Neural cell (in vitro differentiated cells): ENCODE data around the gene RIMKLA. TPM values are rescaled to one million over a fixed set of nuclear protein-coding genes. Genes with fewer than 3 reads are reported as not detected.

ENCODE experiments used
- H2AFZ ChIP-seq: fragments of 200-600, 300-800 bp; sonication (generic), shearing (Covaris generic); 2 replicates; pipeline ENCODE4 v1.6.0; 2014; ENCODE audit warnings: low read depth, mild to moderate bottlenecking, antibody characterized with exemption, low read length, moderate library complexity
- H3F3A ChIP-seq: fragments of 200-600 bp; shearing (Covaris generic); 2 replicates; pipeline ENCODE4 v1.6.1; 2016; ENCODE audit warnings: mild to moderate bottlenecking, moderate library complexity, mixed read lengths, antibody characterized with exemption, low read length; ENCODE audit not compliant: insufficient read depth, poor library complexity, severe bottlenecking
- H3K27ac ChIP-seq: fragments of 200-600, 300-800 bp; sonication (generic), shearing (Covaris generic); 2 replicates; pipeline ENCODE4 v1.5.1; 2014; ENCODE audit warnings: mild to moderate bottlenecking, low read length, moderate library complexity
- H3K27me3 ChIP-seq: fragments of 300-800, 200-600 bp; sonication (generic), shearing (Covaris generic); 2 replicates; pipeline ENCODE4 v1.6.0; 2014; ENCODE audit warnings: mild to moderate bottlenecking, low read depth, low read length, moderate library complexity; ENCODE audit not compliant: insufficient read depth
- H3K36me3 ChIP-seq: fragments of 300-800, 200-600 bp; sonication (generic), shearing (Covaris generic); 2 replicates; pipeline ENCODE4 v1.5.1; 2014; ENCODE audit warnings: mild to moderate bottlenecking, antibody characterized with exemption, low read length, moderate library complexity; ENCODE audit not compliant: insufficient read depth
- H3K4me2 ChIP-seq: fragments of 300-800, 200-600 bp; sonication (generic), shearing (Covaris generic); 2 replicates; pipeline ENCODE4 v1.6.0; 2014; ENCODE audit warnings: mild to moderate bottlenecking, low read length
- H3K4me3 ChIP-seq: fragments of 300-800, 200-600 bp; sonication (generic), shearing (Covaris generic); 2 replicates; pipeline ENCODE4 v1.5.1; 2014; ENCODE audit warnings: mild to moderate bottlenecking, low read length, moderate library complexity
- H3K79me2 ChIP-seq: fragments of 200-600 bp; shearing (Covaris generic); replicated peaks from 2 replicates; pipeline ENCODE4 v1.6.0; 2014; ENCODE audit warnings: mild to moderate bottlenecking, low read length, moderate library complexity; ENCODE audit not compliant: insufficient read depth
- H3K9ac ChIP-seq: fragments of 300-800, 200-600 bp; sonication (generic), shearing (Covaris generic); 2 replicates; pipeline ENCODE4 v1.6.1; 2016; ENCODE audit warnings: mild to moderate bottlenecking, low read length, mixed read lengths
- H3K9me2 ChIP-seq: fragments of 200-600 bp; shearing (Covaris generic); 2 replicates; pipeline ENCODE4 v1.6.1; 2016; ENCODE audit warnings: mild to moderate bottlenecking, low read length, mixed read lengths; ENCODE audit not compliant: insufficient read depth
- H3K9me3 ChIP-seq: fragments of 200-600, 300-800 bp; sonication (generic), shearing (Covaris generic); 2 replicates; pipeline ENCODE4 v1.6.1; 2016; ENCODE audit warnings: mild to moderate bottlenecking, mixed run types, low read length, moderate library complexity, mixed read lengths
- H4K20me1 ChIP-seq: fragments of 200-600 bp; shearing (Covaris generic); 2 replicates; pipeline ENCODE4 v1.6.1; 2016; ENCODE audit warnings: mild to moderate bottlenecking, mixed run types; ENCODE audit not compliant: insufficient read depth
- CTCF ChIP-seq: fragments of 450-650 bp; IDR thresholded peaks from 2 replicates; pipeline ENCODE4 v1.5.1; 2014; ENCODE audit warnings: antibody characterized with exemption, mild to moderate bottlenecking, moderate library complexity; ENCODE audit not compliant: poor library complexity, severe bottlenecking
- EP300 ChIP-seq: fragments of 450-650 bp; conservative IDR thresholded peaks from 2 replicates; pipeline ENCODE4 v1.6.1; 2014; ENCODE audit warnings: antibody characterized with exemption, mild to moderate bottlenecking, moderate library complexity; ENCODE audit not compliant: poor library complexity, severe bottlenecking
- EZH2 ChIP-seq: fragments of 200-600, 300-800 bp; shearing (Covaris generic), sonication (generic); IDR thresholded peaks from 2 replicates; pipeline ENCODE4 v1.6.1; 2014; ENCODE audit warnings: antibody characterized with exemption, low read length, borderline replicate concordance, mild to moderate bottlenecking; ENCODE audit not compliant: insufficient read depth, poor library complexity, severe bottlenecking
- MXI1 ChIP-seq: fragments of 450-650 bp; conservative IDR thresholded peaks from 2 replicates; pipeline ENCODE4 v1.6.1; 2014; ENCODE audit warnings: antibody characterized with exemption, mild to moderate bottlenecking; ENCODE audit not compliant: poor library complexity, severe bottlenecking
- POLR2AphosphoS5 ChIP-seq: IDR thresholded peaks from 2 replicates; pipeline ENCODE4 v1.6.1; 2012
- RAD21 ChIP-seq: fragments of 450-650 bp; conservative IDR thresholded peaks from 2 replicates; pipeline ENCODE4 v1.6.1; 2014; ENCODE audit warnings: antibody characterized with exemption, mild to moderate bottlenecking, moderate library complexity
- SMC3 ChIP-seq: fragments of 450-650 bp; conservative IDR thresholded peaks from 2 replicates; pipeline ENCODE4 v1.6.1; 2014; ENCODE audit warnings: antibody characterized with exemption, mild to moderate bottlenecking, moderate library complexity; ENCODE audit not compliant: poor library complexity
- TAF1 ChIP-seq: IDR thresholded peaks from 2 replicates; pipeline ENCODE4 v1.6.1; 2012; ENCODE audit warnings: low read depth
- polyA plus RNA-seq: library from polyadenylated mRNA; depleted of rRNA; stranded (reverse); fragments of >200 nt; gene quantifications from 2 replicates; pipeline ENCODE4 v1.2.3, GENCODE V29; 2014
- TF ChIP-seq, protein P1 (sequence below): IDR thresholded peaks from 2 replicates; pipeline ENCODE4 v1.6.1; 2012; ENCODE audit warnings: borderline replicate concordance

The RIMKLA gene
- polyA plus RNA-seq, 1 donor from 2014 or later, result 35.4 TPM

DNA sequence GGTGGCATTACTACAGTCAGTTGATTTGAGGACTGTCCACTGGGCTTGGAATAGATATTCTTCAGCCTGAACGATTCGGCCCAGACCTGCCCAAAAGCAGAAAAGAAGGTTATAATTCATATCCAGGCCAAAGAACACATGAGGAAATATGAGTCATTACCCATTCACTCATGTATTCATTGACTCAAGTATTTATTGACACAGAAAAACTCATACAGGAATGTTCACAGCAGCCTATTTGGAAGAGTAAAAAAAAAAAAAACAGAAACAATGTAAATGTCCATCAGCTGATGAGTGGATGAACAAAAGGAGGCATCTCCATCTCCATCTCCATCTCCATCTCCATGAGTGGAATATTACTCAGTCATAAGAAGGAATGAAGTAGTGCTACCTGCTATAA lies 59.3 kb downstream of the RIMKLA start:
- Histone ChIP-seq H3K79me2 (no peaks in the 10 kb centered on the region), H3K27ac (no peak overlapping the region), H3K9me2 (no peaks in the 10 kb centered on the region), H3K4me2 (no peak overlapping the region), H4K20me1 (no peaks in the 10 kb centered on the region), H3K9me3 (no peaks in the 10 kb centered on the region), H3K36me3 (no peaks in the 10 kb centered on the region), H3K4me3 (no peak overlapping the region), H2AFZ (no peak overlapping the region), H3F3A (no peaks in the 10 kb centered on the region), H3K27me3 (no peaks in the 10 kb centered on the region), H3K9ac (no peak overlapping the region)
- TF ChIP-seq CTCF (no peak), RAD21 (no peak), TAF1 (no peak), POLR2AphosphoS5 (no peak)
- TF ChIP-seq, protein P1, sequence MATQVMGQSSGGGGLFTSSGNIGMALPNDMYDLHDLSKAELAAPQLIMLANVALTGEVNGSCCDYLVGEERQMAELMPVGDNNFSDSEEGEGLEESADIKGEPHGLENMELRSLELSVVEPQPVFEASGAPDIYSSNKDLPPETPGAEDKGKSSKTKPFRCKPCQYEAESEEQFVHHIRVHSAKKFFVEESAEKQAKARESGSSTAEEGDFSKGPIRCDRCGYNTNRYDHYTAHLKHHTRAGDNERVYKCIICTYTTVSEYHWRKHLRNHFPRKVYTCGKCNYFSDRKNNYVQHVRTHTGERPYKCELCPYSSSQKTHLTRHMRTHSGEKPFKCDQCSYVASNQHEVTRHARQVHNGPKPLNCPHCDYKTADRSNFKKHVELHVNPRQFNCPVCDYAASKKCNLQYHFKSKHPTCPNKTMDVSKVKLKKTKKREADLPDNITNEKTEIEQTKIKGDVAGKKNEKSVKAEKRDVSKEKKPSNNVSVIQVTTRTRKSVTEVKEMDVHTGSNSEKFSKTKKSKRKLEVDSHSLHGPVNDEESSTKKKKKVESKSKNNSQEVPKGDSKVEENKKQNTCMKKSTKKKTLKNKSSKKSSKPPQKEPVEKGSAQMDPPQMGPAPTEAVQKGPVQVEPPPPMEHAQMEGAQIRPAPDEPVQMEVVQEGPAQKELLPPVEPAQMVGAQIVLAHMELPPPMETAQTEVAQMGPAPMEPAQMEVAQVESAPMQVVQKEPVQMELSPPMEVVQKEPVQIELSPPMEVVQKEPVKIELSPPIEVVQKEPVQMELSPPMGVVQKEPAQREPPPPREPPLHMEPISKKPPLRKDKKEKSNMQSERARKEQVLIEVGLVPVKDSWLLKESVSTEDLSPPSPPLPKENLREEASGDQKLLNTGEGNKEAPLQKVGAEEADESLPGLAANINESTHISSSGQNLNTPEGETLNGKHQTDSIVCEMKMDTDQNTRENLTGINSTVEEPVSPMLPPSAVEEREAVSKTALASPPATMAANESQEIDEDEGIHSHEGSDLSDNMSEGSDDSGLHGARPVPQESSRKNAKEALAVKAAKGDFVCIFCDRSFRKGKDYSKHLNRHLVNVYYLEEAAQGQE, result no peak

DNA sequence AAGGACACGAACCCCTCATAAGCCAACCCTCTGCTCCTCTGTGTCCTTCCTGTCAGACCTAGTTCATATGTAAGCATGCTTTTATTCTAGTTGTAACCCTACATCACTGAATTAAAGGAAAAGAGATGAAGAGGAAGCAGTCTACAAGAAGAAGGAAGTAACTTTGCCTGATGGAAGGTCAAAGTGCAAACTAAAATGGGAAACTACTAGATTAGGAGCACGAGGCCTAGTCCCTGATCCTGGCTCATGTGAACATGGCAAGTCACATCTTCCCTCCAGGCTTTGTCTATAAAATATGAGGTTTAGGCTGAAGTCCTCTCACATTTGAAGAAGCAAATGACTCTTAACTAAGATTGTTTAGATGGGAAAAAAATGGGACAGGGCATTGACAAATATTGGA lies 62.1 kb downstream of the RIMKLA start:
- Histone ChIP-seq H2AFZ (no peak overlapping the region), H3F3A (no peaks in the 10 kb centered on the region), H3K27ac (no peak overlapping the region), H3K27me3 (no peaks in the 10 kb centered on the region), H3K4me3 (no peak overlapping the region), H3K79me2 (no peaks in the 10 kb centered on the region), H3K9me2 (no peaks in the 10 kb centered on the region), H4K20me1 (no peaks in the 10 kb centered on the region), H3K9me3 (no peaks in the 10 kb centered on the region), H3K9ac (no peak overlapping the region), H3K4me2 (no peak overlapping the region), H3K36me3 (no peaks in the 10 kb centered on the region)
- TF ChIP-seq MXI1, result no peak

- Histone ChIP-seq H3K36me3 (no peaks in the 10 kb centered on the region), H3K9ac (no peak overlapping the region), H3K4me3 (no peak overlapping the region), H4K20me1 (no peaks in the 10 kb centered on the region), H2AFZ (no peak overlapping the region), H3K27ac (no peak overlapping the region), H3K27me3 (no peaks in the 10 kb centered on the region), H3K4me2 (no peak overlapping the region), H3F3A (no peaks in the 10 kb centered on the region), H3K79me2 (no peaks in the 10 kb centered on the region), H3K9me3 (no peaks in the 10 kb centered on the region), H3K9me2 (no peaks in the 10 kb centered on the region)
- no peak for TF ChIP-seq POLR2AphosphoS5
- no peak for TF ChIP-seq CTCF
- no peak for TF ChIP-seq RAD21
- no peak for TF ChIP-seq TAF1
- TF ChIP-seq EZH2, result no peak
- TF ChIP-seq MXI1, result no peak
- TF ChIP-seq, protein P1, result no peak
- no peak for TF ChIP-seq SMC3
- no peak for TF ChIP-seq EP300
These were observed 68.7 kb downstream of the RIMKLA start for GRCh38 chr1:42449256-42449655.
